NCI-H128 (cell line): ENCODE data around the gene BBS2.
"Not testable (repeated sequence)": the region's sequence is repeated elsewhere in the genome, so short reads cannot be mapped to it uniquely, and the experiment has no call there.

ENCODE experiments used
- DNase-seq: peaks from one replicate; lab custom pipeline; 2025; ENCODE audit not compliant: unreplicated experiment; lab: John Stamatoyannopoulos, UW

Gene BBS2

DNA sequence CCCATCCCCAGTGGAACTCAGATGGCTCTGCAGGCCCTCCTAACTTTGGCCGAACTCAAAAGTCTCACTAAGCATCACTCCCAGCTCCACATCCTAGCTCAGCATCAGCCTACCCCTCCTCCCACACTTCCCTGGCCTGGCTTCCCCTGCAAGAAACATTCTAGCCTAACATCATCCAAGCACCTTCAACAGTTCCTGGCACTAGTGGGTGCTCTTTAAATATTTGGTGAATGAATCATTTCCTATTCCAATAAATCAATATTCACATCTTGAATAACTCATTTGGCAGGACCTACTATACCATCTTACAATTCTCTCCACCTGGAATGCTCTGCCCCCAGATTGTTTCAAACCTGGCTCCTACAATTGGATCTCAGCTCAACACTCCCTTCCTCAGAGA, 11.0 kb upstream of the BBS2 start:
- no peak for DNase-seq

DNA sequence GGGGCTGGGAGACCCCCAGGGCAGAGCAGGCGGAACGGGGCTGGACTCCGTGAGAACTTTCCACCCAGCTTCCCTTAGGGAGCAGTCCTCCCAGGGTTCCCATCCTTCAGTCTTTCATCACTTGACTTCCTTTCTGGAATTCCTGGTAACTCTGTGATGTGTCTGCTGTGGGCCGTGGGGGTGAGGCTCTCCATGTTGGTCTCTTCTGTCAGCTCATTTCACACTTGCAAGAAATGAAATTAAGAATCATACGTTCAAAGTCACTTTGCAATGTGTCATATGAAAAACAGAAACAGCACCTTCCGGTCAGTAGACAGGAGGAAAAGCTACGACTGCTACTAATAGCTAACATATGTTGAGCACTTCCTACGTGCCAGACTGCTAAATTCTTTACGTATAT, 5.4 kb upstream of the BBS2 start:
- no peak for DNase-seq

DNA sequence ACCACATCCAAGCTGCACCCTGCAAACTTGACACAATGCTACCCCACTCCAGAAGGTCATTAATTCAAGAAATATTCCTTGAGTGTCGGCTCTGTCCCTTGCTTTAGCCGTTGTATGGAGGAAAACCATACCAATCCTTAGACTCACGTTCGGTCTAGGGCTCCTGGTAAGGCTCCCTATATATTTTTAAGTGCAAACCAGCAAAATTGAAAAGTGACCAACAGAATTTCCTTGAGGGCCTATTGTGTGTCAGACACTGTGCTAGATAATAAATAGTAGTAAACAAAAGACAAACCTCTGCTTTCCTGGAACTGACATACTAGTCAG, 390 bp upstream of the BBS2 start:
- no peak for DNase-seq

DNA sequence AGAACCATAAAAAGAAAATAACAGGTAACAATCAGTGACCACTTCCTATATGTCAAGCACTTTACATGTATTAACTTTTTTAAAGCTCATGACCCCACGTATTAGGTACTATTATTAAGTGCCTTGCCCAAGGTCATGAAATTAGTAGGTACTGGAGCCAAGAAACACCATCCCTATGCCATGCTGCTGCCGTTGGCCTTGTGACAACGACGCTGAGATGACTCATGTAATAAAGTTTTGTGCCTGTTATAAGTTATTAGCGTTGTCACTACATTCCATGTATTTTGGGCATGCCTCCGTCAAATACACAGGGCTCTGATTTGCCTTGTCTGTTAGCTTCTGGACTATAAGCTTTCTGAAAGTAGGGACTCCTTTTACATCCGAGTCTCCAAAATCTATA, 1.4 kb downstream of the BBS2 start:
- DNase-seq = no peak

DNA sequence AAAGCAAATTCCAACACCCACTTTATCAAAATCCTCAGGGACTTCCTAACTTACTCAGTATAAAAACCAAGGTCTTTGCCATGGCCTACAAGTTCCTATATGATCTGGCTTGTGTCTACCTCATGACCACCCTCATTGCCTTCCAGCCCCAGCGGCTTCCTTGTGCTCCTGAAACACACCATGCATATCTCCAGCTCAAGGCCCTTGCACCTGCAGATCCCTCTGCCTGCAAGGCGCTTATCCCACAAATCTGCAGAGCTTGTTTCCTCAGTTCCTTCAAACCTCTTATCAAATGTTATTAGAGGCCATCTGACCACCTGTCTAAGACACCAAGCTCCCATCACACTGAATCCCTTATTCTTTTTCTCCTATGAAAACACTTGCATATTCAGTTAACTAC, 2.6 kb downstream of the BBS2 start:
- no peak for DNase-seq

DNA sequence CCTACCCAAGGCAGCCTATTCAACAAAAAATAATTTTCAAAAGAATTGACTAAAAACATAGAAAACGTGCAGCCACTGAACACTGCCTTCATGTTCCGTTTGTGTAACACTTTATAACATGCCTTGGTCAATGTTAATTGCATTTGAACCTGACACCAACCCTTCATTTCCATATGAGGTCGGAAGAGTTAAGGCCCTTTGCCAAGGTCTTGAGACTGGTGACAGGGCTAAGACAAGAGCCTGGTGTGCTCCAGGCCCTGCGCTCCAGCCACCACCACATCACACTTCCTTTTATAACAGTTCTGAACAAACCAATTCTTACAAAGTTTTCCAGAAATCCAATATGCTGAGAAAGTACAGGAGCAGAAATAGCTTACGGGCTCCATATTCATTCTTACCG, 4.2 kb downstream of the BBS2 start:
- DNase-seq = no peak

DNA sequence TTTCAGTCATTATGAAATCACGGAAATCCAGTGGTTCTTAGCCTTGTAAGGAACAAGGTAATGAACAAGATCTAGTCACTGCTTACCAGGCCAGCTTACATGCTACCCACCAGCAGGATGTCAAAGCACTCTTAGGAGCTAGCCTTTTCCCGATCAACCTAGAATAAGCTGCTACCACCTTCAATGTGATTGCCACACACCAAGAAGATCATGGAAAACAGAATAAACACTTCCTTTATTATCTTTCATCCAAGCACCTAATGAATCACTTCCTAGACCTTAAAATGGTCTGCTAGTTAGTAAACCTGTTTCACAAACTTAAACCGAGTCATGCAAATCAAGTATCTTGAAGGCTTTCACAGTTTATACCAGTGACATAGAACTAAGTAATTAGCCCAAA, 5.0 kb downstream of the BBS2 start:
- no peak for DNase-seq

DNA sequence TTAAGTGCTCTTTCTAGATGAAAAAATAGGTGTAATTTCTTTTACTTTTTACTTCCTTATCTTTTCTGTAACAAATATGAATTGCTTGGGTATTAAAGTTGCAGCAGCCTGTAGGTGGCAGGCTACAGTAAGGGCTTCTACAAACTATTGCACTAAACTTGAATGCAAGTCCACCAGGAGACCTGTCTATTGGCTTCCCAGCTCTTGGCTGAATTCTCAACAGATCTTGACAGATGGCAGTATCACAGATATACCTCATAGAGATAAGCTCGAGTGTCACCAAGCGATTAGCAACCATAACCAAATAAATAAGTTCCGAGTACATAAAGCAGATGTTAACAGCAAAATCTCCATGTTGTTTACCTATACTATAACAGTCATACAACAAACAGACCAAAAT, 5.9 kb downstream of the BBS2 start:
- no peak for DNase-seq

DNA sequence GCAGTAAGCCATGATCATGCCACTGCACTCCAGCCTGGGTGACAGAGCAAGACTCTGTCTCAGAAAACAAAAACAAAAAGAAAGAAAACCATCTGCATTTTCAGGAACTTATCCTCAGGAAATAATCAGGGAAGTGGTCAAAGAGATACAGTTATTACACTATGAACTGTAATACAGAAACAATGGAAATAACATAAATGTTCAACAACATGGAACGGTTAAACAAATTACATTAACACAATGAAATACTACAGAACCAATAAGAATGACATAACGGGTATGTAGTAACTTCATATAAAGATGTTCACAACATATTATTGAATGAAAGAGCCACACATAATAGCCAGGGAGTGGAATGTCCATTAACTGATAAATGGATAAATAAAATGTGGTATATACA, 6.7 kb downstream of the BBS2 start:
- DNase-seq = no peak

DNA sequence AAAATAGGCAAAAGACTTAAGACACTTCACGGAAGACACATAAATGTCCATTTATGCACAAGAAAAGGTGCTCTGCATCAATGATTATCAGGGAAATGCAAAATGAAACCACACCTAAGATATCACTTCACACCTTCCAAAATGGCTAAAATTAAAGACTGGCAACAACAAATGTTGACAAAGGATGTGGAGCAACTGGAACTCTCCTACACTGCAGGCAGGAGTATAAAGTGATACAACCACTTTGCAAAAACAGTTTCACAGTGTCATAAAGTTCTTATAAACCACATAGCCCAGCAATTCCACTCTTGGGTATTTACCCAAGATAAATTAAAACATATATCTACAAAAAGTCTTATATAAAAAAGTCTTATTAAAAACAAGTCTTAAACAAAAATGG, 7.8 kb downstream of the BBS2 start:
- no peak for DNase-seq

DNA sequence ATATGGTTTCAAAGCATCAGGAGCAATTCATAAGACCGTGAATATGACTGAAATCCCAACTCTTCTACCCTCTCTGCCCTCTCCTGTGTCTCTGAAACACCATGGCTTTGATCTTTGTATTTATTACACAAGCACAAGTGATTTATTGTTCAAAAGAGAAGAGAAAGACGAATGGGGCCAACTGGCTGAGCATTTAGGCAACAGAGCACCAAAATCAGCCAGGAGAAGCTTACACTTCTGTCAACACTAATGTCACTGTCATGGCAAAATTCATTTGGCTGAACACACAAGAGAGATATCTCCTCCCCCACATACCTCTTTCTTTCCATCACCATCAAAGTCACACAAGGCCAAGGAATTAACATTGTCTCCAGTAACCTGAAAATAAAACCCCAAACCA, 9.3 kb downstream of the BBS2 start:
- DNase-seq = no peak

DNA sequence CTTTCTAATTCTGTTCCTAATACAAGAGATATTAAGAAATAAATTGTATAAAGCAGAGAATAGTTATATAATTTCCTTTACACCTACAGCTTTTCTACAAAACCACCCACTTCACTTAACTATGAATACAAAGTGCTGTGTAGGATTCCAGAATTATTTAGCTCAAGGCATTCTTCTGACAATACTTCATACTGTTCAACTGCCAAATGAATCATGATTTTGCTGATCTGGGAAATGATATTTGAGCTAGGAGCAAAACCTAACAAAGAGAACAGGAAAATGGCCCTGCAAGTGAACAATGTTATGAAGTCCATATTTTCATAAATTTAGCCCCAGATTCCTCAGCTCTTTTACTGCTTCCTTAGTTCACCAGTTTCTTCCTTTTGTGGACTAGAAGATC, 12.9 kb downstream of the BBS2 start:
- DNase-seq = no peak

DNA sequence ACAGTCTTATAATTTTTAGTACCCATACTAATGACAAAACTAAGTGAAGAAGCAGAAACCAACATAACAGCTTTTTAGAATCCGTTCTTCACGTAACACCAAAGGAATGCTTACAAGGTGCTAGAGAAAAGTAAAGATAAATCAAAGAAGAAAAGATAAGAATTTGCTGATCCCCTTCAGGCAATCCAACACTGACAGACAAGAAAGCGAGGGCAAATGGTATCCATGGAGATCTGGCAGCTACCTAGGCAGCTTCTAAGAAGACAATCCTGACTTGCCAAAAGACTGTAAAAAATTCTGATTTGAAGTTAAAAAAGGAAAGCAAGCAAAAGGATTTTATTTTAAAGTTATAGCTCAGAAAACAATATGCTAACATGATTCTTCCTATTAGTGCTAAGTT, 14.6 kb downstream of the BBS2 start:
- DNase-seq = no peak

DNA sequence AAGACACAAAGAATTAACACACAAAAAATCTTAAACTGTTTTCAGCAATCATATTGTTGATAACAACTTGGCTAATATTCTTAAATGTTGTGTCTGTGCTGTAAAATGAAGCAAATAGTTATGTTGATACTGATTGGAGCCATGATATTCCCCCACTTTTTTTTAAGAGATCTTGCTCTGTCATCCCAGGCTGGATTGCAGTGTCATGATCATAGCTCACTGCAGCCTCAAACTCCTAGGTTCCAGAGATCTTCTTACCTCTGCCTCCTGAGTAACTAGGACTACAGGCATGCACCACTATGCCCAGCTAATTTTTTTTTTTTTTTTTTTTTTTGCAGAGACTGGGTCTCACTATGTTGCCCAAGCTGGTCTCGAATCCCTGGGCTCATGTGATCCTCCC, 26.0 kb downstream of the BBS2 start:
- no peak for DNase-seq

DNA sequence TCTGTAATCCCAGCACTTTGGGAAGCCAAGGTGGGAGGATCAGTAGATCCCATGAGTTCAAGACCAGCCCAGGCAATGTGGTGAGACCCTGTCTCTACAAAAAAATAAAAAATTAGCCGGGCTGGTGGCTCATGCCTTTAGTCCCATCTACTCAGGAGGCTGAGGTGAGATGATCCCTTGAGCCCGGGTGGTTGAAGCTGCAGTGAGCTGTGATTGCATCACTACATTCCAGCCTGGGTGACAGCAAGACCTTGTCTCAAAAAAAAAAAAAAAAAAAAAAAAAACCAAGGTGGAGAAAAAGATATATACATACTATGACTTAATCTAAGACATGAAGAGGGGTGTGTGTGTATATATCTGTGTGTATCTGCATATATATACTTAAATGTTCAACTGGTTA, 26.7 kb downstream of the BBS2 start:
- DNase-seq = no peak

DNA sequence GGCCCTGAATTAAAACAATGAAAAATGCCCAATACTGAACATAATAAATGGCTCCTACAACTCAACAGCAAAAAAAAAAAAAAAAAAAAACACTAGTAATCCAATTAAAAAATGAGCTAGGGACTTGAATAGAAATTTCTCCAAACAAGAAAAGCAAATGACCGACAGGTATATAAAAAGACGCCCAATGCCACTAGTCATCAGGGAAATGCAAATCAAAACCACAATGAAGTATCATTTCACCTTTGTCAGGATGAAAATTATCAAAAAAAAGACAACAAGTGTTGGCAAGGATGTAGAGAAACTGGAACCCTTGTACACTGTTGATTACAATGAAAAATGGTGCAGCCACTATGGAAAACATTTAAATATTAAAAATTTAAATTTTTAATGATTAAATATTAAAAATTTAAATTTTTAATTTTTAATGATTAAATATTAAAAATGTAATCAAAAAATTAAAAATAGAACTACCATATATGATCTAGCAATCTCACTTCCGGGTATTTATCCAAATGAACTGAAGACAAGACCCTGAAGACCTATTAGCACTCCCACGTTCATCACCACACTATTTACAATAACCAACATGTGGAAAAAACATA, 28.1 kb downstream of the BBS2 start:
- DNase-seq = no peak

DNA sequence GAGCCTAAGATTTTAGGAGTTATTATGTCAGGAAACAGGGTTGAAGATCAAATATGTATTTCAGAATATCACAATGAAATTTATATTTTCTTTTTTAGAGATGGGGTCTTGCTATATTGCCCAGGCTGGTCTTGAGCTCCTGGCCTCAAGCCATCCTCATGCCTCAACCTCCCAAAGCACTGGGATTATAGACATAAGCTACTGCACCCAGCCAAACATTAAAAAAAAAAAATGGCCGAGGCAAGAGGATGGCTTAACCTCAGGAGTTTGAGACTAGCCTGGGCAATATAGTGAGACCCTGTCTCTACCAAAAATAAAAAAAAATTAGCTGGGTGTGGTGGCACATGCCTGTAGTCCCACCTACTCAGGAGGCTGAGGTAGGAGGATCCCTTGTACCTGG, 31.0 kb downstream of the BBS2 start:
- not testable (repeated sequence) for DNase-seq

DNA sequence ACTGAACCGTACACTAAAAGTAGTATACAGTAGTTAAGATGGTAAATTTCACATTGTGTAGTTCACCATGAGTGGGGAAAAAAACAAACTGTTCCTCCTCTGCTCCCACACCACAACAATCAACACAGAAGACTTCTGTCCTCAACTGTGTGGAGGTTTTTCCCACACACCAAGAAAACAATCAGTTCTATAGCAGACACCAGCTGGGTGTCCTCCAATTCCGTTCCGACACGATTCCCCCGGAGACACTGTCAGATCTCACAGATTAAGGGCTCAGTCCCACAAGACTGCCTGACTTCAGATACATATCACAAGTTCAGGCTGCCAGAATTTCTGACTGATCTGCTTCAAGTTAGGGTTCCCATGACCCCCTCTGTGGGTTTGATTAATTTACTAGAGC, 31.8 kb downstream of the BBS2 start:
- DNase-seq = no peak

DNA sequence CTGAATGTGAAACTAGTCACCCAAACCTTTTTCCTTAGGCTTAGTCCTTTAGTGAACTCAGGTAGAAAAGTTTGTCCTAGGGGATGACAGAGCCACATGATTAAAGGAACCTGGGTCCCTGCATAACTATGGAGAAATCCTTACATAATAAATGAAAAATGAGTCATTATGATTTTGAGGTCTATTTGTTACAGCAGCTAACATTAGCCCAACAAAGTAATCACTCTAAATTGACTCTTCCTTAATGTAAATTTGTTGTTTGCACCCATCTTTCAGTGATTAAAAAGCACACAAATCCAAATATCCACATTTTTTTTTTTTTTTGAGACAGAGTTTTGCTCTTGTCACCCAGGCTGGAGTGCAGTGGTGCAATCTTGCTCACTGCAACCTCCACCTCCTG, 36.4 kb downstream of the BBS2 start:
- DNase-seq = no peak

DNA sequence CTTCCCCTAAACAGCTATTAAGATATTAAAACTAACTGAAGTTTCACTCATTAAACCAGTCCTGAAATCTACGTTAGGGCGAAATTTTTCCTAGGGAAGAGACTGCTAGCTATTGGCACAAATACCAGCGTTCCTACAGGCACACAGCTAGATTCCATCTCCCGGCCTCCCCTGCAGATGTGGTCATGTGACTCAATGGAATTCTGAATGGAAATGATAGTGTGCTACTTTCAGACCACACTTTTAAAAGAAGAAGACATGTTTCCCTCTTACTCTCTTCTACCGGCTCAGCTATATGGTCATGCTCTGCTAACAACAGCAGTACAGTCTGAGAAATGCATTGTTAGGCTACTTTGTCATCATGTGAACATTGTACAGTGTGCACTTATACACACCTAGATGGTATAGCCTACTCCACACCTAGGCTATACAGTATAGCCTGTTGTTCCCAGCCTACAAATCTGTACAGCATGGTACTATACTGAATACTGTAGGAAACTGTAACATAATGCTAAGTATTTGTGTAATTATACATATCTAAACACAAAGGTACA, 37.1 kb downstream of the BBS2 start:
- DNase-seq = no peak

DNA sequence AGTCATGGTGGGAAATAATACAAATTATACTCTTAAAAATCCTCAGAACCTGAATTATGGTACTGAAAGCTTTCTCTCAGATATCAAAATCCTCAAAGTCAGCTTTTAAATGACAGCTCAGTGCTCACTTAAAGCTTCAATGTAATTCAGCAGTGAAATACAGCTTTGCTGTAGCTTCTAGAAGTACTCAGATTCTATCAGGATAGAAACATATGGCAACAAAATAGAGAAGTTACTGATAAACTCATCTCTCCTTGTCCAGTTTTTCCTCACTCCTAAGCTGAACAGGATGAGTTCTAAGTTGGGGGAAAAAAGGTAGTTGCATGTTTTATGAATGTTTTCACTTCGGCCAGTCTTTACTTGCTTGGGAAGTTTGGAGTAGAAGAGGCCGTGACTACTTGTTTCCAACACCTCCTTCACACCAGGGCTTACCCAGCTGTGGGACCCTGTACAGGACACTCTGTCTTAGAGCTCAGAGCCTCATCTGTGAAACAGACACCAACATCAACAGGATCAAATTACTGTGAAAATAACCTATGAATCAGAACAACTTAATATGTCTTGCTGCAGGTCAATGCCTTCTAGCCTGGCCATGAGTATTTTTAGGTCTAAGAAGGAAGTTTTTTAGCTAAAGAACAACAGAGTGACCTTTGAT, 38.2 kb downstream of the BBS2 start:
- no peak for DNase-seq

DNA sequence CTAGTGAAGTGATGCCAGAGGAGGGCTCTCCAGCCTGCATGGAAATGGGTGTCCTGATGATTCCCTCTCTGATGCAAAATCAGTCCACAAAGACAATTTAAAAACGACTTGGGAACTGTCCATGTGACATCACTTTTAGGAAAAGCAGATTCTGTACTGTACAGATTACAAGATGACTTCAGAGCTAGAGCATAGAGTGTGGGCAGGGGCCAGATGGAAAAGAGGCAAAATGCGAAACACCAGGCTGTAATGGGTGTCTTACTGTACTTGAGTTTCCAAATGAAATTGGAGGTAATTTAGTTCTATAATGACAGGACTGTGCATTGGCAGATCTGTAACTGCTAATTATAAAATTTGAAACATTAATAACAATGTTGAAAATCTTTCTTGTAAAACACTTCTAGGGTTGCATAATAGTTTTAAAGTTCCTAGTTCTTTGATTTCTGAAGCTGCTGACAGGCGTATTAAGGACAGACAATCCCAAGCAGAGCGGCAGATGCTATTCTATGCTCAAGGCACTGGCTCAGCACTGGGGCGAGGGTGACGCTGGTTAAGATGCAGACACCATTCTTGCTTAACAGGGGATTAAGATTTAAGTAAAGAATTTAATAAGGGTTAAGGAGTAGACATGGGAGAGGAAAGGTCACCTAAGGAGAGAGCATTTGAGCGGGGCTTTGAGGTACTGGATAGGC, 38.9 kb downstream of the BBS2 start:
- no peak for DNase-seq

DNA sequence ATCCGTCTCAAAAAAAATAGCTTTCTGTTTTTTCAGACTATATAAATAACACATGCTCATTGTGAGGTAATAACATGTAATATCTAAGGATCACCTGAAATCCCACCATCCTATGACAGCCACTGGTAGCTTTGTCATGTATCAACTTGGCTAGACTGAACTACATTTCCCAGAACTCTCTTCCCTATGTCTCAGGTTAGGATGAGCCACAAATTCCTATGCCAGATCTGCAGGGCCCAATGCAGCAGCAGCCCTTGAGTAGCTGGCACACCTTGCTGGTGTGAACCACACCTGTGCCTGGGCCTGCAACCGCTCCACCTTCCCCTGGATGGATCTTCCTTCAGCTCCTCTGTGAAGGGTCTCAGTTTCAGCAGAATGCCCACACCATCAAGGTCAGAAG, 40.4 kb downstream of the BBS2 start:
- no peak for DNase-seq
